PC-9 (cell line): ENCODE results near the gene DNM1.

Experiments used
- CTCF ChIP-seq: fragments of 200-600 bp; sonication (generic); conservative IDR thresholded peaks from 2 replicates; pipeline ENCODE4 v1.6.1; 2017; ENCODE audit warnings: mixed run types, antibody characterized with exemption, mild to moderate bottlenecking, moderate library complexity
- EZH2 ChIP-seq: fragments of 200-600 bp; sonication (generic); IDR thresholded peaks from 2 replicates; pipeline ENCODE4 v1.8.0; 2017; ENCODE audit warnings: antibody characterized with exemption, low read depth

GRCh38 chr9:128218518-128219389 is 15.6 kb downstream of the DNM1 start:
- TF ChIP-seq CTCF: no peak
- TF ChIP-seq EZH2: no peak
